Lower leg skin (tissue), 3 donors: ENCODE results near the gene SLC8A1.

Experiments used
- CTCF ChIP-seq, 3 donors: fragments of 450-650 bp; IDR thresholded peaks; one replicate each; pipeline ENCODE4 v1.5.1; 2016; ENCODE audit warnings: antibody characterized with exemption in 3 of 3, mild to moderate bottlenecking in 3 of 3, moderate library complexity in 2 of 3
- POLR2A ChIP-seq, 2 donors: fragments of 450-650 bp; IDR thresholded peaks; one replicate each; pipeline ENCODE4 v1.6.1; 2016 to 2017; ENCODE audit warnings: antibody characterized with exemption in 2 of 2, mild to moderate bottlenecking in 1 of 2, moderate library complexity in 1 of 2

GRCh38 chr2:40357667-40358066 is 94.2 kb downstream of the SLC8A1 start:
- TF ChIP-seq CTCF (IDR thresholded peaks at IDR 0.05) (no peak), POLR2A (IDR thresholded peaks at IDR 0.05) (no peak)
